Breast epithelium (tissue), 4 donors: ENCODE results near the gene CISTR. TPM values are rescaled to one million over a fixed set of nuclear protein-coding genes. Genes with fewer than 3 reads are reported as not detected.

ENCODE experiments used
- DNase-seq, 2 donors: peaks; one replicate each; pipeline ENCODE4 v3.0.0-alpha.2; 2019; ENCODE audit warnings: low spot score in 2 of 2
- H3K27ac ChIP-seq, 2 donors: fragments of 200-600 bp; sonication (generic) in 1 of 2; one replicate each; pipeline ENCODE4 v1.5.1; 2016 to 2019; ENCODE audit warnings: mild to moderate bottlenecking in 1 of 2
- H3K27me3 ChIP-seq, 2 donors: fragments of 200-600 bp; sonication (generic) in 1 of 2; one replicate each; pipeline versions ENCODE4 v1.5.1 to v1.6.0; 2017 to 2019; ENCODE audit warnings: control low read depth in 1 of 2, mild to moderate bottlenecking in 1 of 2
- H3K36me3 ChIP-seq: fragments of 200-600 bp; one replicate; pipeline ENCODE4 v1.5.1; 2019
- H3K4me1 ChIP-seq, 2 donors: fragments of 200-600 bp; sonication (generic); one replicate each; pipeline ENCODE4 v1.5.1; 2016 to 2019; ENCODE audit warnings: control low read depth in 1 of 2
- H3K4me3 ChIP-seq, 3 donors: fragments of 200-600 bp; sonication (generic); 1 replicate in 2 of 3; 2 replicates in 1 of 3; pipeline ENCODE4 v1.5.1; 2016 to 2019; ENCODE audit warnings: mild to moderate bottlenecking in 3 of 3, moderate library complexity in 2 of 3
- H3K9me3 ChIP-seq, 2 donors: fragments of 200-600 bp; sonication (generic) in 1 of 2; one replicate each; pipeline ENCODE4 v1.5.1; 2016 to 2019; ENCODE audit warnings: control low read depth in 1 of 2
- CTCF ChIP-seq, 3 donors: fragments of 450-650 bp; IDR thresholded peaks; one replicate each; pipeline ENCODE4 v1.5.1; 2016 to 2017; ENCODE audit warnings: antibody characterized with exemption in 3 of 3, mild to moderate bottlenecking in 3 of 3, moderate library complexity in 3 of 3
- POLR2A ChIP-seq: fragments of 450-650 bp; IDR thresholded peaks from one replicate; pipeline ENCODE4 v1.6.1; 2016; ENCODE audit warnings: antibody characterized with exemption, mild to moderate bottlenecking, moderate library complexity
- POLR2AphosphoS5 ChIP-seq, 3 donors: sonication (generic); formaldehyde crosslinking; IDR thresholded peaks; one replicate each; pipeline ENCODE4 v1.6.1; 2017; ENCODE audit warnings: antibody characterized with exemption in 3 of 3
- intact Hi-C: fragments of 100-400 bp; cut with DNase I; formaldehyde crosslinking; loops from one replicate; pipeline ENCODE4 v1.15.1; 2023; ENCODE audit warnings: low total_unique reads
- total RNA-seq, 3 donors: library from RNA; depleted of rRNA; stranded (reverse); fragments of >200 nt; gene quantifications; one replicate each; pipeline ENCODE4 v1.1.0, GENCODE V29; 2016

Gene CISTR
- total RNA-seq, 3 donors from 2014 or later = not detected

GRCh38 chr12:53746592-53747092 lies 5.1 kb downstream of the CISTR start:
- Histone ChIP-seq H3K27me3 (peaks cover 0 to 24% of the 10 kb centered on the region in 2 donors), H3K4me3 (no peak overlapping the region), H3K9me3 (no peaks in the 10 kb centered on the region), H3K4me1 (peaks cover 0 to 4% of the 10 kb centered on the region in 2 donors), H3K27ac (no peak overlapping the region), H3K36me3 (no peaks in the 10 kb centered on the region)
- DNase-seq = peak; percentile 86 to 93
- intact Hi-C loops = loop anchor here (5.0 kb wide), 1 partner anchor 49 kb away; no protein-coding TSS in a partner anchor
- TF ChIP-seq CTCF (IDR thresholded peaks at IDR 0.05) (peak; percentile 100), POLR2A (no peak), POLR2AphosphoS5 (IDR thresholded peaks at IDR 0.05) (peak; percentile 34 to 76 (median 40))

GRCh38 chr12:53744751-53745150 lies 7.0 kb downstream of the CISTR start:
- intact Hi-C loops = loop anchor here (5.0 kb wide), 1 partner anchor 47 kb away; no protein-coding TSS in a partner anchor
- H3K27me3 ChIP-seq = peaks cover 0 to 38% of the 10 kb centered on the region in 2 donors
- TF ChIP-seq POLR2A (no peak), POLR2AphosphoS5 (IDR thresholded peaks at IDR 0.05) (no peak), CTCF (IDR thresholded peaks at IDR 0.05) (no peak)

GRCh38 chr12:53744130-53744441 lies 7.7 kb downstream of the CISTR start:
- Histone ChIP-seq H3K4me1 (peaks cover 0 to 8% of the 10 kb centered on the region in 2 donors), H3K27ac (no peak overlapping the region), H3K36me3 (no peaks in the 10 kb centered on the region), H3K27me3 (peaks cover 0 to 44% of the 10 kb centered on the region in 2 donors), H3K4me3 (no peak overlapping the region), H3K9me3 (no peaks in the 10 kb centered on the region)
- no peak for DNase-seq
- TF ChIP-seq POLR2A (no peak), POLR2AphosphoS5 (IDR thresholded peaks at IDR 0.05) (no peak), CTCF (IDR thresholded peaks at IDR 0.05) (no peak)
- intact Hi-C loops = no loop called here

More at GRCh38 chr12:53744751-53745150, 7.0 kb downstream of the CISTR start:
- no peaks in the 10 kb centered on the region for H3K9me3 ChIP-seq
- DNase-seq = no peak
- H3K4me1 ChIP-seq = peaks cover 0 to 4% of the 10 kb centered on the region in 2 donors
- H3K4me3 ChIP-seq = no peak overlapping the region
- no peak overlapping the region for H3K27ac ChIP-seq
- H3K36me3 ChIP-seq = no peaks in the 10 kb centered on the region

GRCh38 chr12:53743266-53744129 lies 8.3 kb downstream of the CISTR start:
- TF ChIP-seq POLR2A (no peak), POLR2AphosphoS5 (IDR thresholded peaks at IDR 0.05) (no peak), CTCF (IDR thresholded peaks at IDR 0.05) (peak; percentile 88 to 93 (median 92))
- intact Hi-C loops = no loop called here
- peaks cover 0 to 49% of the 10 kb centered on the region in 2 donors for H3K27me3 ChIP-seq
- no peak for DNase-seq
- H3K36me3 ChIP-seq = no peaks in the 10 kb centered on the region
- peaks cover 0 to 8% of the 10 kb centered on the region in 2 donors for H3K4me1 ChIP-seq
- H3K27ac ChIP-seq = no peak overlapping the region
- H3K9me3 ChIP-seq = no peaks in the 10 kb centered on the region
- H3K4me3 ChIP-seq = peak overlapping the region in 2 of 3 donors; percentile 15 to 54

- TF ChIP-seq CTCF (IDR thresholded peaks at IDR 0.05) (no peak), POLR2A (no peak), POLR2AphosphoS5 (IDR thresholded peaks at IDR 0.05) (no peak)
- no peak for DNase-seq
- peak overlapping the region in 2 of 3 donors; percentile 28 to 57 for H3K4me3 ChIP-seq
- H3K27me3 ChIP-seq = peaks cover 0 to 43% of the 10 kb centered on the region in 2 donors
- intact Hi-C loops = no loop called here
- H3K27ac ChIP-seq = no peak overlapping the region
- H3K36me3 ChIP-seq = no peaks in the 10 kb centered on the region
- no peaks in the 10 kb centered on the region for H3K9me3 ChIP-seq
- H3K4me1 ChIP-seq = peaks cover 0 to 8% of the 10 kb centered on the region in 2 donors
Observed at GRCh38 chr12:53740130-53740491, 11.7 kb downstream of the CISTR start.
